Measurements from ENCODE around the gene NXPE4.
"Not testable (repeated sequence)": the region's sequence is repeated elsewhere in the genome, so short reads cannot be mapped to it uniquely, and the experiment has no call there.

NXPE4 gene

DNA sequence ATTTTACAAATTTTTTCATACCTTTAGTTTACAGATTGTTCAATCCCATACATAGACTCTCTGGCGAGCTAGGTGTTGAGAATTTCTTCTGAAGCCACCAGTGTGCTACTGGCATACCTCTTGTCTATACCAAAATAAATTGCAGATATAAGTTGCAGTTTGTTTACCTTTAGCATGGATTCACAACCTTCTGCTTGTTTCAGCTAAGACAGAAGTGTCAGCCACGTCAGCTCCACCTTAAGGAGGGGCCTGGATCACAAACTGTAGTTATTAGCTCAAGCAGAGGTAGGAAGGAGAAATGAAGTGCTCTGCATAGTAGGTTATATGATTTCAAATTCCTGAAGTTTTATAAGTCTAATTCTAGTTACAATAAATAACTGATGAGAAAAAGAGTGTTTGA lies at the start of gene NXPE4:
Gene NXPE4 (minus strand): TSS at position 216 of the 400 bp plus-strand sequence. CDS start 1,027 bp downstream, outside the sequence.
- no peak for DNase-seq

DNA sequence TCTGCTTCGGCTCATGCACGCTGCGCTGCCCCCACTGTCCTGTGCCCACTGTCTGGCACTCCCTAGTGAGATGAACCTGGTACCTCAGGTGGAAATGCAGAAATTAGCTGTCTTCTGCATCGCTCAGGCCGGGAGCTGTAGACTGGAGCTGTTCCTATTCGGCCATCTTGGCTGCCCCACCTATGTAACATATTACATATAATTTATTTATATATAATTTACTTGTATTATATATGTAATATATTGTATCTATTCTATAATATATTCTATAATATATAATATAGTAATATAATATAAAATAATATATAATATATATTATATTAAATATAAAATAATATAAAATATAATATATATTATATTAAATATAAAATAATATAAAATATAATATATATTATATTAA lies 43.9 kb upstream of the NXPE4 start:
- DNase-seq: not testable (repeated sequence)

DNA sequence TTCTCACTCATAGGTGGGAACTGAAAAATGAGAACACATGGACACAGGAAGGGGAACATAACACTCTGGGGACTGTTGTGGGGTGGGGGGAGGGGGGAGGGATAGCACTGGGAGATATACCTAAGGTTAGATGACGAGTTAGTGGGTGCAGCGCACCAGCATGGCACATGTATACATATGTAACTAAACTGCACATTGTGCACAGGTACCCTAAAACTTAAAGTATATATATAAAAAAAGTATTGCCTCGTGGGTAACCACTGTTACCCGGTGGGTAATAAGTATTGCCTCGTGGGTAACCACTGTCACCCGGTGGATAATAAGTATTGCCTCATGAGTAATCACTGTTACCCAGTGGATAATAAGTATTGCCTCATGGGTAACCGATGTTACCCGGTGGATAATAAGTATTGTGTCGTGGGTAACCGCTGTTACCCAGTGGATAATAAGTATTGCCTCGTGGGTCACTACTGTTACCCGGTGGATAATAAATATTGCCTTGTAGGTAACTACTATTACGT lies 35.9 kb upstream of the NXPE4 start:
- DNase-seq: peak; percentile 3

- DNase-seq: no peak
These were observed 29.7 kb upstream of the NXPE4 start for GRCh38 chr11:114625294-114625693.

GRCh38 chr11:114624455-114625207 lies 29.0 kb upstream of the NXPE4 start:
- DNase-seq: no peak

- DNase-seq: no peak
These were observed 28.1 kb upstream of the NXPE4 start for GRCh38 chr11:114623720-114624119.

DNA sequence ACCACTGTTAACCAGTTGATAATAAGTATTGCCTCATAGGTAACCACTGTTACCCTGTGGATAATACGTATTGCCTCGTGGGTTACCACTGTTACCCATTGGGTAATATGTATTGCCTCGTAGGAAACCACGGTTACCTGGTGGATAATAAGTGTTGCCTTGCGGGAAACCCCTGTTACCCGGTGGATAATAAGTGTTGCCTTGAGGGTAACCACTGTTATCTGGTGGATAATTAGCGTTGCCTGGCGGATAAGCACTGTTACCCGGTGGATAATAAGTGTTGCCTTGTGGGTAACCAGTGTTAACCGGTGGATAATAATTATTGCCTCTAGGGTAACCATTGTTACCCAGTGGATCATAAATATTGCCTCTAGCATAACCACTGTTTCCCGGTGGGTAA lies 27.3 kb upstream of the NXPE4 start:
- no peak for DNase-seq

DNA sequence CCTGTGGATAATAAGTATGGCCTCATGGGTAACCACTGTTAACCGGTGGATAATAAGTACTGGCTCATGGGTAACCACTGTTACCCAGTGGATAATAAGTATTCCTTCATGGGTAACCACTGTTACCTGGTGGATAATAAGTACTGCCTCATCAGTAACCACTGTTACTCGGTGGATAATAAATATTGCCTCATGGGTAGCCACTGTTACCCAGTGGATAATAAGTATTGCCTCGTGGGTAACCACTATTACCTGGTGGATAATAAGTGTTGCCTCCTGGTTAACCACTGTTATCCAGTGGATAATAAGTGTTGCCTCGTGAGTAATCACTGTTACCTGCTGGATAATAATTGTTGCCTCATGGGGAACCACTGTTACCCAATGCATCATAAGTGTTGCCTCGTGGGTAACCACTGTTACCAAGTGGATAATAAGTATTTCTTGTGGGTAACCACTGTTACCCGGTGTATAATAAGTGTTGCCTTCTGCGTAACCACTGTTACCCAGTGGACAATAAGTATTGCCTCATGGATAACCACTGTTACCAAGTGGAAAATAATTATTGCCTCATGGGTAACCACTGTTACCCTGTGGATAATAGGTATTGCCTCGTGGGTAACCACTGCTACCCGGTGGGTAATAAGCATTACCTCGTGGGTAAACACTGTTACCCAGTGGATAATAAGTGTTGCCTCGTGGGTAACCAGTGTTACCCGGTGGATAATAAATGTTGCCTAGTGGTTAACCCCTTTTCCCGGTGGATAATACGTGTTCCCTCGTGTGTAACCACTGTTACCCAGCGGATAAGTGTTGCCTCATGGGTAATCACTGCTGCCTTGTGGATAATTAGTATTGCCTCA lies 26.6 kb upstream of the NXPE4 start:
- no peak for DNase-seq

DNA sequence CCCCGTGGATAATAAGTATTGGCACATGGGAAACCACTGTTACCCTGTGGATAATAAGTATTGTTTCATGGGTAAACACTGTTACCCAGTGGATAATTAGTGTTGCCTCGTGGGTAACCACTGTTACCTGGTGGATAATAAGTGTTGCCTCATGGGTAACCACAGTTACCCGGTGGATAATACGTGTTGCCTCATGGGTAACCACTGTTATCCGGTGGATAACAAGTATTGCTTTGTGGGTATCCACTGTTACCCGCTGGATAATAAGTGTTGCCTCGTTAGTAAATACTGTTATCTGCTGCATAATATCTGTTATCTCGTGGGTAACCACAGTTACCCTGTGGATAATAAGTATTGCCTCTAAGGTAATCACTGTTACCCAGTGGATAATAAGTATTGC lies 25.5 kb upstream of the NXPE4 start:
- no peak for DNase-seq

DNA sequence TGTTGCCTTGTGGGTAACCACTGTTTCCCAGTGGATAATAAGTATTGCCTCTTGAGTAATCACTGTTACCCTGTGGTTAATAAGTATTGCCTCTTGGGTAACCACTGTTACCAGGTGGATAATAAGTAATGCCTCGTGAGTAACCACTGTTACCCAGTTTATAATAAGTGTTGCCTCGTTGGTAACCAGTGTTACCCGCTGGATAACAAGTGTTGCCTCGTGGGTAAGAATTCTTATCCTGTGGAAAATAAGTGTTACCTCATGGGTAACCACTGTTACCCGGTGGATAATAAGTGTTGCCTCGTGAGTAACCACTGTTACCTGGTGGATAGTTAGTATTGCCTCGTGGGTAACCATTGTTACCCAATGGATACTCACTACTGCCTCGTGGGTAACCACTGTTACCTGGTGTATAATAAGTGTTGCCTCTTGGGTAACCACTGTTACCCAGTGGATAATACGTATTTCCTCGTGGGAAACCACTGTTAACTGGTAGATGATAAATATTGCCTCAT lies 24.1 kb upstream of the NXPE4 start:
- DNase-seq: no peak

GRCh38 chr11:114618139-114618538 lies 22.6 kb upstream of the NXPE4 start:
- no peak for DNase-seq

GRCh38 chr11:114617157-114618124 lies 21.9 kb upstream of the NXPE4 start:
- DNase-seq: no peak

DNA sequence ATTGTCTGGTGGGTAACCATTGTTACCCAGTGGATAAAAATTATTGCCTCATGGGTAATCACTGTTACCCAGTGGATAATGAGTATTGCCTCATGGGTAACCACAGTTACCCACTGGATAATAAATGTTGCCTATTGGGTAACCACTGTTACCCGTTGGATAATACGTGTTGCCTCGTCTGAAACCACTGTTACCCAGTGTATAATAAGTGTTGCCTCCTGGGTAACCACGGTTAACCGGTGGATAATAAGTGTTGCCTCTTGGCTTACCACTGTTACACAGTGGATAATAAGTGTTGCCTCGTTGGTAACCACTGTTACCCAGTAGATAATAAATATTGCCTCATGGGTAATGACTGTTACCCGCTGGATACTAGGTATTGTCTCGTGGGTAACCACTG lies 20.9 kb upstream of the NXPE4 start:
- no peak for DNase-seq

GRCh38 chr11:114615448-114616361 lies 20.1 kb upstream of the NXPE4 start:
- DNase-seq: no peak

DNA sequence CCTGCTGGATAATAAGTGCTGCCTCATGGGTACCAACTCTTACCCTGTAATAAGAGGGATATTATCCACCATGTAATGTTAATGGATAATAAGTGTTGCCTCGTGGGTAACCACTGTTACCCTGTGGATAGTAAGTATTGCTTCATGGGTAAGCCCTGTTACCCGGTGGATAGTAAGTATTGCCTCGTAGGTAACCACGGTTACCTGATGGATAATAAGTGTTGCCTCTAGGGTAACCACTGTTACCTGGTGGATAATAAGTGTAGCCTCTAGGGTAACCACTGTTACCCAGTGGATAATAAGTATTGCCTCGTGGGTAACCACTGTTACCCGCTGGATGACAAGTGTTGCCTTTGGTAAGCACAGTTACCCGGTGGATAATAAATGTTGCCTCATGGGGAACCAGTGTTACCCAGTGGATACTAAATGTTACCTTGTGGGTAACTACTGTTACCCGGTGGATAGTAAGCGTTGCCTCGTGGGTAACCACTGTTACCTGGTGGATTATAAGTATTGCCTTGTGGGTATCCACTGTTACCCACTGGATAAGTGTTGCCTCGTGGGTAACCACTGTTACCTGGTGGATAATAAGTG lies 18.6 kb upstream of the NXPE4 start:
- no peak for DNase-seq

DNA sequence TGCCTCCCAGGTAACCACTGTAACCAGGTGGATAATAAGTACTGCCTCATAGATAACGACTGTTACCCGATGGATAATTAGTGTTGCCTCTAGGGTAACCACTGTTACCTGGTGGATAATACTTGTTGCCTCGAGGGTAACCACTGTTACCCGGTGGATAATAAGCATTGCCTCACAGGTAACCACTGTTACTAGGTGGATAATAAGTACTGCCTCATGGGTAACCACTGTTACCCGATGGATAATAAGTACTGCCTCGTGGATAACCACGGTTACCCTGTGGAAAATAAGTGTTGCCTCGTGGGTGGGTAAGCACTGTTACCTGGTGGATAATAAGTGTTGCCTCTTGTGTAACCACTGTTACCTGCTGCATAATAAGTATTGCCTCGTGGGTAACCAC lies 17.5 kb upstream of the NXPE4 start:
- DNase-seq: not testable (repeated sequence)

GRCh38 chr11:114612686-114613085 lies 17.1 kb upstream of the NXPE4 start:
- no peak for DNase-seq

DNA sequence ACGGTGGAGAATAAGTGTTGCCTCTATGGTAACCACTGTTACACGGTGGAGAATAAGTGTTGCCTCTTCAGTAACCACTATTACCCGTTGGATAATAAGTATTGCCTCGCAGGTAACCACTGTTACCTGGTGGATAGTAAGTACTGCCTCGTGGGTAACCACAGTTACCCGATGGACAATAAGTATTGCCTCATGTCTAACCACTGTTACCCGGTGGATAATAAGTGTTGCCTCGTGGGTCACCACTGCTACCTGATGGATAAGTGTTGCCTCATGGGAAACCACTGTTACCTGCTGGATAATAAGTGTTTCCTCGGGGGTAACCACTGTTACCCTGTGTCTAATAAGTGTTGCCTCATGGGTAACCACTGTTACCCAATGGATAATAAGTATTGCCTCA lies 16.6 kb upstream of the NXPE4 start:
- not testable (repeated sequence) for DNase-seq

DNA sequence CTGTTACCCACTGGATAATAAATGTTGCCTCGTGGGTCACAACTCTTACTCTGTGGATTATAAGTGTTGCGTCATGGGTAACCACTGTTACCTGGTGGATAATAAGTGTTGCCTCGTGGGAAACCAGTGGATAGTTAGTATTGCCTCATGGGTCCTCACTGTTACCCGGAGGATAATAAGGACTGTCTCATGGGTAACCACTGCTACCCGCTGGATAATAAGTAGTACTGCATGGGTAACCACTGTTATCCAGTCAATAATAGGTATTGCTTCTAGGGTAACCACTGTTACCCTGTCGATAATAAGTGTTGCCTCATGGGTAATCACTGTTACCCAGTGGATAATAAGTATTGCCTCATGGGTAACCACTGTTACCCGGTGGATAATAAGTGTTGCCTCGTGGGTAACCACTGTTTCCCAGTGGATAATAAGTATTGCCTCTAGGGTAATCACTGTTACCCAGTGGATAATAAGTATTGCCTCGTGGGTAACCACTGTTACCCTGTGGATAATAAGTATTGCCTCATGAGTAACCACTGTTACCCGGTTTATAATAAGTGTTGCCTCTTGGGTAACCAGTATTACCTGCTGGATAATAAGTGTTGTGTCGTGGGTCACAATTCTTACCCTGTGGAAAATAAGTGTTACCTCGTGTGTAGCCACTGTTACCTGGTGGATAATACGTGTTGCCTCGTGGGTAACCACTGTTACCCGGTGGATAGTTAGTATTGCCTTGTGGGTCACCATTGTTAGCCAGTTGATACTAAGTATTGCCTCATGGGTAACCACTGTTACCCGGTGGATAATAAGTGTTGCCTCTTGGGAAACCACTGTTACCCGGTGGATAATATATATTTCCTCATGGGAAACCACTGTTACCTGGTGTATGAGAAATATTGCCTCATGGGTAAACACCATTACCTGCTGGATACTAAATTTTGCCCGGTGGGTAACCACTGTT lies 15.7 kb upstream of the NXPE4 start:
- DNase-seq: no peak

DNA sequence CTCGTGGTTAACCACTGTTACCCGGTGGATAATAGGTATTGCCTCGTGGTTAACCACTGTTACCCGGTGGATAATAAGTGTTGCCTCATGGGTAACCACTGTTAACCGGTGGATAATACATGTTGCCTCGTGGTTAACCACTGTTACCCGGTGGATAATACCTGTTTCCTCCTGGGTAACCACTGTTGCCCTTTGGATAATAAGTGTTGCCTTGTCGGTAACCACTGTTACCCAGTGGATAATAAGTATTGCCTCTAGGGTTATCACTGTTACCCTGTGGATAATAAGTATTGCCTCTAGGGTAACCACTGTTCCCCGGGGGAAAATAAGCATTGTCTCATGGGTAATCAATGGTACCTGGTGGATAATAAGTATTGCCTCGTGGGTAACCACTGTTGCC lies 15.0 kb upstream of the NXPE4 start:
- DNase-seq: no peak
